Prostate gland (tissue), 2 donors: ENCODE results near the gene ASXL3. TPM values are rescaled to one million over a fixed set of nuclear protein-coding genes. Genes with fewer than 3 reads are reported as not detected.

Experiments used
- DNase-seq: peaks from one replicate; pipeline ENCODE4 v3.0.0-alpha.2; 2019; ENCODE audit warnings: low spot score
- H3K27ac ChIP-seq, 2 donors: fragments of 200-600 bp; sonication (generic); 2 replicates each; pipeline ENCODE4 v1.5.1; 2017 to 2019
- H3K27me3 ChIP-seq: fragments of 200-600 bp; sonication (generic); replicated peaks from 2 replicates; pipeline ENCODE4 v1.5.1; 2019; ENCODE audit not compliant: insufficient read depth
- H3K36me3 ChIP-seq, 2 donors: fragments of 200-600 bp; sonication (generic); 1 replicate in 1 of 2; 2 replicates in 1 of 2; pipeline versions ENCODE4 v1.5.1 to v1.8.1; 2017 to 2019
- H3K4me1 ChIP-seq: fragments of 200-600 bp; sonication (generic); replicated peaks from 2 replicates; pipeline ENCODE4 v1.5.1; 2019
- H3K4me3 ChIP-seq, 2 donors: fragments of 200-600 bp; sonication (generic); 2 replicates each; pipeline ENCODE4 v1.5.1; 2017 to 2019
- H3K9me3 ChIP-seq: fragments of 200-600 bp; sonication (generic); 2 replicates; pipeline ENCODE4 v1.5.1; 2017
- POLR2A ChIP-seq: fragments of 450-650 bp; IDR thresholded peaks from one replicate; pipeline ENCODE4 v1.6.1; 2016; ENCODE audit warnings: antibody characterized with exemption, mild to moderate bottlenecking
- POLR2AphosphoS5 ChIP-seq: sonication (generic); formaldehyde crosslinking; IDR thresholded peaks from one replicate; pipeline ENCODE4 v1.6.1; 2017; ENCODE audit warnings: antibody characterized with exemption
- WGBS: methylation state at CpG from one replicate; pipeline ENCODE4 v1.1.5; 2018; 5-methylcytosine and 5-hydroxymethylcytosine counted together
- intact Hi-C: fragments of 100-400 bp; cut with DNase I; formaldehyde crosslinking; loops from one replicate; pipeline ENCODE4 v1.14.2; 2022
- total RNA-seq, 2 donors: library from RNA; depleted of rRNA; stranded (reverse); fragments of >200 nt; gene quantifications; one replicate each; pipeline ENCODE4 v1.1.0, GENCODE V29; 2016
- TF ChIP-seq, protein P1 (sequence below), 4 experiments: fragments of 200-600 bp in 2 of 4; fragments of 450-650 bp in 2 of 4; sonication (generic) in 2 of 4; IDR thresholded peaks; 1 replicate in 3 of 4; 2 replicates in 1 of 4; pipeline ENCODE4 v1.5.1; 2016 to 2019; ENCODE audit warnings: antibody characterized with exemption in 4 of 4, mild to moderate bottlenecking in 2 of 4, moderate library complexity in 2 of 4

ASXL3 gene
- total RNA-seq, 2 donors from 2014 or later: 5.1 to 7.3 TPM

DNA sequence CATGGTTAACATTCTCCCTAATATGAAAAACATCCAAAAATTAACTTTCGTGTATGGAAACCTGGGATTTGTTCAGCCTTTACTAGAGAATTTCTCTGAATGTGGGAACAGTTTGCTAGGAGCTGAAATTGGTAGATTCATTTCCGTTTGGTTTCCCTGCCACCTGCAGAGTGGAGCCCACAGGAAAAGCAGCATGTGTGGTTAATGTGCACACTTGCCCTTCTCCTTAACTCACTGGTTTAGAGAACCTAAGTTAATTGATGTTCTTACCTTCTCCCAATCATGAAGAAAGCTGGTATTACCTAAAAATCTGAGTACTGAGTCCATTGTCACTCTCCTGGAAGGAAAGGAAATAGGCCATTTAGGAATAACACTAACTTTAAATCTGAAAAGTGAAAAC is 37.6 kb upstream of the ASXL3 start:
- intact Hi-C loops: no loop called here
- H3K36me3 ChIP-seq: no peaks in the 10 kb centered on the region
- TF ChIP-seq, protein P1, sequence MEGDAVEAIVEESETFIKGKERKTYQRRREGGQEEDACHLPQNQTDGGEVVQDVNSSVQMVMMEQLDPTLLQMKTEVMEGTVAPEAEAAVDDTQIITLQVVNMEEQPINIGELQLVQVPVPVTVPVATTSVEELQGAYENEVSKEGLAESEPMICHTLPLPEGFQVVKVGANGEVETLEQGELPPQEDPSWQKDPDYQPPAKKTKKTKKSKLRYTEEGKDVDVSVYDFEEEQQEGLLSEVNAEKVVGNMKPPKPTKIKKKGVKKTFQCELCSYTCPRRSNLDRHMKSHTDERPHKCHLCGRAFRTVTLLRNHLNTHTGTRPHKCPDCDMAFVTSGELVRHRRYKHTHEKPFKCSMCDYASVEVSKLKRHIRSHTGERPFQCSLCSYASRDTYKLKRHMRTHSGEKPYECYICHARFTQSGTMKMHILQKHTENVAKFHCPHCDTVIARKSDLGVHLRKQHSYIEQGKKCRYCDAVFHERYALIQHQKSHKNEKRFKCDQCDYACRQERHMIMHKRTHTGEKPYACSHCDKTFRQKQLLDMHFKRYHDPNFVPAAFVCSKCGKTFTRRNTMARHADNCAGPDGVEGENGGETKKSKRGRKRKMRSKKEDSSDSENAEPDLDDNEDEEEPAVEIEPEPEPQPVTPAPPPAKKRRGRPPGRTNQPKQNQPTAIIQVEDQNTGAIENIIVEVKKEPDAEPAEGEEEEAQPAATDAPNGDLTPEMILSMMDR (IDR thresholded peaks at IDR 0.05): no peak
- TF ChIP-seq POLR2A (no peak), POLR2AphosphoS5 (no peak)

DNA sequence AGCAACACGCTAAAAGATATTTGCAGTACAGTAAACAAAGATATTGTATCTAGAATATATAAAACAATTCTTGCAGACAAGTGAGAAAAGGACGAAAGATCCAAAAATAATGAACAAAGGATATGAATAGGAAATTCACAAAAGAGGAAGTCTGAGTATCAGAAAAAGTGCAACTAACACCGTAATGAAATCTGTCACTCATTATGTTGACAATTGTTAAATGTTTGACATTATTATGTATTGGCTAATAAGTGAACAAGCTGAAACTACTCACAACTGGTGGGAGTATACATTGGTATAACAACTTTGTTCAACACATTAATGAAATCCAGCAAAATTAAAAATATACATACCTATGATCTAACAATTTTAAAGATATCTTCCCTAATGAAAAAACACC is 36.7 kb upstream of the ASXL3 start:
- DNase-seq: no peak
- H3K27ac ChIP-seq: no peak overlapping the region
- no peaks in the 10 kb centered on the region for H3K9me3 ChIP-seq
- no peaks in the 10 kb centered on the region for H3K27me3 ChIP-seq
- WGBS: 82% methylated on average over 3 of the region's 3 CpGs
- intact Hi-C loops: no loop called here
- TF ChIP-seq POLR2AphosphoS5: no peak
- TF ChIP-seq, protein P1 (IDR thresholded peaks at IDR 0.05): no peak
- TF ChIP-seq POLR2A: no peak
- H3K36me3 ChIP-seq: no peaks in the 10 kb centered on the region
- no peak overlapping the region for H3K4me3 ChIP-seq
- no peaks in the 10 kb centered on the region for H3K4me1 ChIP-seq

More for the DNA sequence above, 37.6 kb upstream of the ASXL3 start:
- WGBS: 88% methylated on average over 2 of the region's 2 CpGs
- H3K9me3 ChIP-seq: no peaks in the 10 kb centered on the region
- no peaks in the 10 kb centered on the region for H3K4me1 ChIP-seq
- no peaks in the 10 kb centered on the region for H3K27me3 ChIP-seq
- no peak for DNase-seq
- H3K27ac ChIP-seq: no peak overlapping the region
- H3K4me3 ChIP-seq: no peak overlapping the region

DNA sequence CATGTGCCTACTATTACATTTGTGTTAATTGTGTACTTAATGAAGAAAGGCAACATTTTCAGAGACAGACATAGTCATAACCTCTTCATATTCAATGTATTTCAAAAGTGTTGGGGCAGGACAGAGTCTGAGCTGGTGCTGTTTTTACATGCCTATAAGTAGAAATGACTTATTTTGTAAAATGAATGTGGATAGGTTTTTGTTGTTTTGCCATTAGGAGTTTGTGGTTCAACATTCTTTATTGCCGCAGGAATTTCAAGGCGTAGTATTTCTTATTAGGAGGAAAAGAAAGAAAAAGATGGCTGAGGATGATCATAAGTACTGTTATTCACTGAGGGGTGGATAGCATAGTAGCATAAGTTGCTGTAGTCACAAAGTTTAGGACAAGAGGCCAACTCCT is 21.2 kb upstream of the ASXL3 start:
- Histone ChIP-seq H3K4me3 (no peak overlapping the region), H3K27ac (no peak overlapping the region), H3K36me3 (no peaks in the 10 kb centered on the region), H3K9me3 (no peaks in the 10 kb centered on the region), H3K27me3 (no peaks in the 10 kb centered on the region), H3K4me1 (no peaks in the 10 kb centered on the region)
- intact Hi-C loops: no loop called here
- DNase-seq: no peak
- TF ChIP-seq, protein P1 (IDR thresholded peaks at IDR 0.05): no peak
- no peak for TF ChIP-seq POLR2A
- no peak for TF ChIP-seq POLR2AphosphoS5
- WGBS: 96% methylated on average over 2 of the region's 2 CpGs

DNA sequence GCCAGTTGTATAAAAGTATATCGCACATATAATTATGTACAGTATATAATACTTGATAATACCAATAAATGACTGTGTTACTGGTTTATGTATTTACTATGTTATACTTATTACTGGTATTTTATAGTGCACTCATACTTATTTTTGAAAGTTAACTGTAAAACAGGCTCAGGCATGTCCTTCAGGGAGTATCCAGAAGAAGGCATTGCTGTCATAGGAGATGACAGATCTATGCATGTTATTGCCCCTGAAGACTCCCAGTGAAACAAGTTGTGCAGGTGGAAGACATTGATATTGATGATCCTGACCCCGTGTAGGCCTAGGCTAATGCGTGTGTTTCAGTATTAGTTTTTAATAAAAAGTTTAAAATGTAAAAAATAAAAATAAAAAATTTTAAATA is 20.3 kb upstream of the ASXL3 start:
- intact Hi-C loops: no loop called here
- 75% methylated on average over 3 of the region's 3 CpGs for WGBS

DNA sequence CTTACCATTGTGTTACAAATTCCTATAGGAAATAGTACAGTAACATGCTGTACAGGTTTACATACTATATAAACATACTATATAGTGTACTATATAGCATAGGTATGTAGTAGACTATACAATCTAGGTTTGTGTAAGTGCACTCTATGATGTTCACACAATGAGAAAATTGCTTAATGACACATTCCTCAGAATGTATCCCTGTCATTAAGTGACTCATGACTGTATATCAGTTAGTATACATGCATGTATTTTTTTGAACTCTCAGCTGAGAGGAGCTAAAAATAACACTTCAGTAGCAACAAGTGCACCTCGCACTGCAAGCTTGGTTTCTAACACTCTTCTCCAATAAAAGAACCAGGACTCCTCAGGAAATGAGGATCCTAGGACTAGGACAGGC is 19.5 kb upstream of the ASXL3 start:
- intact Hi-C loops: no loop called here
- Histone ChIP-seq H3K36me3 (no peaks in the 10 kb centered on the region), H3K9me3 (no peaks in the 10 kb centered on the region), H3K4me3 (no peak overlapping the region), H3K27ac (no peak overlapping the region), H3K4me1 (no peaks in the 10 kb centered on the region), H3K27me3 (no peaks in the 10 kb centered on the region)
- 83% methylated on average over 1 of the region's 1 CpG for WGBS
- DNase-seq: no peak
- no peak for TF ChIP-seq POLR2A
- TF ChIP-seq, protein P1 (IDR thresholded peaks at IDR 0.05): no peak
- TF ChIP-seq POLR2AphosphoS5: no peak

More for the DNA sequence above, 20.3 kb upstream of the ASXL3 start:
- Histone ChIP-seq H3K27me3 (no peaks in the 10 kb centered on the region), H3K4me1 (no peaks in the 10 kb centered on the region), H3K27ac (no peak overlapping the region), H3K9me3 (no peaks in the 10 kb centered on the region), H3K4me3 (no peak overlapping the region), H3K36me3 (no peaks in the 10 kb centered on the region)
- DNase-seq: no peak
- TF ChIP-seq, protein P1 (IDR thresholded peaks at IDR 0.05): no peak
- TF ChIP-seq POLR2AphosphoS5 (no peak), POLR2A (no peak)
